ENCODE data around the gene FLNB. TPM values are rescaled to one million over a fixed set of nuclear protein-coding genes. Genes with fewer than 3 reads are reported as not detected.

FLNB gene
- polyA plus RNA-seq, 1 of the 3 experiments (the other 2 are of a cell fraction) = 127 TPM

- no peak overlapping the region for H2AFZ ChIP-seq (ENCODE audit: low read depth)
- DNase-seq = no peak
- peaks cover 0 to 4% of the 10 kb centered on the region in 2 experiments; a peak in 1 of 4 replicates for H3K4me1 ChIP-seq (ENCODE audit: control insufficient read depth in 1 of 2, insufficient read depth in 2 of 2, low read depth in 1 of 2, low read length in 1 of 2)
- H3K79me2 ChIP-seq (ENCODE audit: insufficient read depth) = no peaks in the 10 kb centered on the region
- no peaks in the 10 kb centered on the region for H3K9me2 ChIP-seq
- no peaks in the 10 kb centered on the region for H3K9me3 ChIP-seq
- no peak overlapping the region for H3K9ac ChIP-seq
- ChIA-PET POLR2A (no interaction called here), CTCF (interaction anchor here (0.9 to 1.0 kb wide), 2 partner anchors 41 to 168 kb away, joined by 3 to 4 read pairs; partner anchors contain the start of gene FLNB)
- H3K27ac ChIP-seq (ENCODE audit: low read depth in 2 of 2, low read length in 1 of 2) = no peak overlapping the region
- peaks cover 3 to 19% of the 10 kb centered on the region in 2 experiments for H3K36me3 ChIP-seq (replicated peaks in 1 of 2; ENCODE audit: control insufficient read depth in 1 of 2, insufficient read depth in 2 of 2, low read length in 1 of 2)
- H3K4me2 ChIP-seq = no peak overlapping the region
- 78% methylated on average over 16 of the region's 18 CpGs for WGBS (ENCODE audit: low lambda C conversion rate)
- H3K4me3 ChIP-seq (ENCODE audit: low read depth in 2 of 2, low read length in 1 of 2) = no peak overlapping the region
- no peaks in the 10 kb centered on the region for H3K27me3 ChIP-seq (ENCODE audit: insufficient read depth)
- TF ChIP-seq SMC3 (IDR thresholded peaks at IDR 0.05; ENCODE audit: low read depth, low read length) (no peak), MAX (IDR thresholded peaks at IDR 0.05; ENCODE audit: low read depth) (no peak), FOXJ3 (CRISPR knock-in tag; IDR thresholded peaks at IDR 0.05) (no peak), MEF2A (IDR thresholded peaks at IDR 0.05; ENCODE audit: borderline replicate concordance, low read depth) (no peak), EZH2phosphoT487 (IDR thresholded peaks at IDR 0.05; ENCODE audit: borderline replicate concordance, low read depth) (no peak), IRF3 (IDR thresholded peaks at IDR 0.05; ENCODE audit: low read depth, low read length) (no peak), RFX5 (IDR thresholded peaks at IDR 0.05; ENCODE audit: low read length) (no peak), FOXM1 (IDR thresholded peaks at IDR 0.05; ENCODE audit: low read depth) (no peak), GABPA (IDR thresholded peaks at IDR 0.05; ENCODE audit: low read depth) (no peak), JUND (IDR thresholded peaks at IDR 0.05) (no peak), REST (IDR thresholded peaks at IDR 0.05; ENCODE audit: low read depth, low read length) (no peak), TCF12 (IDR thresholded peaks at IDR 0.05) (no peak), TAF1 (IDR thresholded peaks at IDR 0.05; ENCODE audit: borderline replicate concordance, low read depth, low read length) (no peak), GATA2 (CRISPR knock-in tag; IDR thresholded peaks at IDR 0.05) (no peak), PBX3 (IDR thresholded peaks at IDR 0.05) (no peak), MXI1 (IDR thresholded peaks at IDR 0.05; ENCODE audit: low read depth, low read length) (no peak), ZBTB33 (IDR thresholded peaks at IDR 0.05; ENCODE audit: borderline replicate concordance, low read depth) (no peak), NRF1 (IDR thresholded peaks at IDR 0.05; ENCODE audit: low read depth, low read length) (no peak), CTCF (IDR thresholded peaks at IDR 0.05) (no peak), FOSL2 (IDR thresholded peaks at IDR 0.05; ENCODE audit: borderline replicate concordance, low read depth) (no peak)
- H4K20me1 ChIP-seq (ENCODE audit: insufficient read depth) = no peaks in the 10 kb centered on the region
- H3F3A ChIP-seq (replicated peaks; ENCODE audit: insufficient read depth) = peaks cover 9% of the 10 kb centered on the region
These were observed 167.4 kb downstream of the FLNB start for GRCh38 chr3:58175437-58176184.

Measured in SK-N-SH (cell line).